CD4-positive, CD25-positive, alpha-beta regulatory T cell (primary cell): ENCODE data around the gene FGF12. TPM values are rescaled to one million over a fixed set of nuclear protein-coding genes. Genes with fewer than 3 reads are reported as not detected.

ENCODE experiments used
- ATAC-seq, 2 donors: fragments of 150-1000 bp; cut with Tn5 transposase; one replicate each; pipeline ENCODE4 v1.10.0; 2021; ENCODE audit warnings: low read depth in 2 of 2, moderate number of reproducible peaks in 2 of 2, moderate library complexity in 1 of 2
- DNase-seq, 3 donors: peaks; one replicate each; pipeline versions ENCODE4 v3.0.0 to v3.0.0-alpha.2; 2012 to 2022; ENCODE audit warnings: mixed read lengths in 1 of 3
- H3K27ac ChIP-seq: one replicate; pipeline ENCODE4 v1.7.0; 2013; ENCODE audit warnings: mild to moderate bottlenecking, low read length; ENCODE audit not compliant: insufficient read depth, poor library complexity, severe bottlenecking
- H3K27me3 ChIP-seq: one replicate; pipeline ENCODE4 v1.7.0; 2013; ENCODE audit warnings: low read length; ENCODE audit not compliant: control insufficient read depth, insufficient read depth
- H3K36me3 ChIP-seq: one replicate; pipeline ENCODE4 v1.7.0; 2013; ENCODE audit warnings: mild to moderate bottlenecking, low read length, moderate library complexity; ENCODE audit not compliant: control insufficient read depth, insufficient read depth
- H3K4me1 ChIP-seq: 2 replicates; pipeline ENCODE4 v1.7.0; 2013; ENCODE audit warnings: mild to moderate bottlenecking, low read length; ENCODE audit not compliant: insufficient read depth, control insufficient read depth, poor library complexity, severe bottlenecking
- H3K4me3 ChIP-seq: one replicate; pipeline ENCODE4 v1.7.0; 2013; ENCODE audit warnings: low read depth, mild to moderate bottlenecking, low read length, moderate library complexity
- H3K9me3 ChIP-seq, 2 experiments: 1 replicate in 1 of 2; 2 replicates in 1 of 2; pipeline ENCODE4 v1.7.0; 2013; ENCODE audit warnings: low read length in 2 of 2, mild to moderate bottlenecking in 1 of 2, moderate library complexity in 1 of 2; ENCODE audit not compliant: control insufficient read depth in 2 of 2
- H3K27ac Mint-ChIP-seq, 3 donors: one replicate each; pipeline ENCODE4 v1.8.0; 2020 to 2022; ENCODE audit warnings: mild to moderate bottlenecking in 3 of 3, mixed read lengths in 3 of 3, moderate library complexity in 2 of 3
- H3K27me3 Mint-ChIP-seq: one replicate; pipeline ENCODE4 v1.8.0; 2022; ENCODE audit warnings: mild to moderate bottlenecking, mixed read lengths
- H3K36me3 Mint-ChIP-seq: one replicate; pipeline ENCODE4 v1.8.0; 2020; ENCODE audit warnings: mixed read lengths
- H3K4me1 Mint-ChIP-seq, 4 donors: one replicate each; pipeline ENCODE4 v1.8.0; 2020 to 2022; ENCODE audit warnings: mixed read lengths in 4 of 4, mild to moderate bottlenecking in 1 of 4
- H3K4me3 Mint-ChIP-seq, 4 donors: one replicate each; pipeline ENCODE4 v1.8.0; 2020 to 2022; ENCODE audit warnings: mild to moderate bottlenecking in 4 of 4, mixed read lengths in 4 of 4, moderate library complexity in 3 of 4
- H3K9me3 Mint-ChIP-seq, 7 donors: one replicate each; pipeline ENCODE4 v1.8.0; 2020 to 2022; ENCODE audit warnings: mixed read lengths in 7 of 7, mild to moderate bottlenecking in 3 of 7, moderate library complexity in 2 of 7
- polyA plus RNA-seq, 4 donors: library from polyadenylated mRNA; unstranded; fragments of 300-500 nt; fragmentation: Illumina TruSeq; gene quantifications; one replicate each; pipeline ENCODE4 v1.2.3, GENCODE V29; 2021
- total RNA-seq: library from RNA; stranded (reverse); gene quantifications from one replicate; pipeline ENCODE4 v1.2.3, GENCODE V29; 2022

Gene FGF12
- total and polyA plus RNA-seq, 5 donors from 2014 or later: not detected

- no peaks in the 10 kb centered on the region for H3K9me3 ChIP-seq
- H3K36me3 Mint-ChIP-seq: no peaks in the 10 kb centered on the region
- no peaks in the 10 kb centered on the region for H3K4me1 ChIP-seq
- ATAC-seq: no peak
- no peaks in the 10 kb centered on the region for H3K4me1 Mint-ChIP-seq
- no peak for DNase-seq
- no peak overlapping the region for H3K27ac ChIP-seq
- peak overlapping the region in 1 of 4 donors; percentile 27 for H3K4me3 Mint-ChIP-seq
- H3K27me3 ChIP-seq: no peaks in the 10 kb centered on the region
- no peak overlapping the region for H3K4me3 ChIP-seq
- no peak overlapping the region for H3K27ac Mint-ChIP-seq
- H3K36me3 ChIP-seq: no peaks in the 10 kb centered on the region
- no peaks in the 10 kb centered on the region for H3K27me3 Mint-ChIP-seq
- peaks cover 0 to 9% (median 3%) of the 10 kb centered on the region in 7 donors for H3K9me3 Mint-ChIP-seq
Observed at GRCh38 chr3:192216067-192216466, 511.3 kb downstream of the FGF12 start.

- no peak overlapping the region for H3K4me3 ChIP-seq
- H3K27me3 Mint-ChIP-seq: no peaks in the 10 kb centered on the region
Observed at GRCh38 chr3:192212979-192213378, 514.4 kb downstream of the FGF12 start.

GRCh38 chr3:192212335-192212734 lies 515.0 kb downstream of the FGF12 start:
- no peaks in the 10 kb centered on the region for H3K4me1 ChIP-seq
- H3K27me3 ChIP-seq: no peaks in the 10 kb centered on the region
- no peak for DNase-seq
- no peak overlapping the region for H3K4me3 ChIP-seq
- Mint-ChIP-seq H3K4me1 (no peaks in the 10 kb centered on the region), H3K27me3 (no peaks in the 10 kb centered on the region), H3K27ac (no peak overlapping the region), H3K9me3 (peaks cover 0 to 7% (median 4%) of the 10 kb centered on the region in 7 donors), H3K36me3 (no peaks in the 10 kb centered on the region), H3K4me3 (no peak overlapping the region)
- H3K27ac ChIP-seq: no peak overlapping the region
- no peaks in the 10 kb centered on the region for H3K36me3 ChIP-seq
- H3K9me3 ChIP-seq: no peaks in the 10 kb centered on the region
- ATAC-seq: no peak

More at GRCh38 chr3:192212979-192213378, 514.4 kb downstream of the FGF12 start:
- Histone ChIP-seq H3K27me3 (no peaks in the 10 kb centered on the region), H3K27ac (no peak overlapping the region), H3K36me3 (no peaks in the 10 kb centered on the region), H3K9me3 (no peaks in the 10 kb centered on the region), H3K4me1 (no peaks in the 10 kb centered on the region)
- H3K36me3 Mint-ChIP-seq: no peaks in the 10 kb centered on the region
- H3K4me1 Mint-ChIP-seq: no peaks in the 10 kb centered on the region
- DNase-seq (no peak), ATAC-seq (no peak)
- H3K9me3 Mint-ChIP-seq: peaks cover 0 to 7% (median 4%) of the 10 kb centered on the region in 7 donors
- H3K27ac Mint-ChIP-seq: no peak overlapping the region
- H3K4me3 Mint-ChIP-seq: no peak overlapping the region

GRCh38 chr3:192207651-192208050 lies 519.7 kb downstream of the FGF12 start:
- Mint-ChIP-seq H3K9me3 (peaks cover 0 to 10% (median 3%) of the 10 kb centered on the region in 7 donors), H3K36me3 (no peaks in the 10 kb centered on the region)
- no peak for ATAC-seq

GRCh38 chr3:192207239-192207638 lies 520.1 kb downstream of the FGF12 start:
- no peak overlapping the region for H3K27ac ChIP-seq
- Mint-ChIP-seq H3K4me1 (no peaks in the 10 kb centered on the region), H3K4me3 (no peak overlapping the region), H3K27me3 (no peaks in the 10 kb centered on the region), H3K36me3 (no peaks in the 10 kb centered on the region), H3K9me3 (peaks cover 0 to 10% (median 3%) of the 10 kb centered on the region in 7 donors), H3K27ac (no peak overlapping the region)
- H3K4me1 ChIP-seq: no peaks in the 10 kb centered on the region
- H3K36me3 ChIP-seq: no peaks in the 10 kb centered on the region
- no peaks in the 10 kb centered on the region for H3K9me3 ChIP-seq
- ATAC-seq (no peak), DNase-seq (no peak)
- no peak overlapping the region for H3K4me3 ChIP-seq
- no peaks in the 10 kb centered on the region for H3K27me3 ChIP-seq

More at GRCh38 chr3:192207651-192208050, 519.7 kb downstream of the FGF12 start:
- no peaks in the 10 kb centered on the region for H3K36me3 ChIP-seq
- H3K27me3 ChIP-seq: no peaks in the 10 kb centered on the region
- Mint-ChIP-seq H3K27ac (no peak overlapping the region), H3K4me1 (no peaks in the 10 kb centered on the region), H3K4me3 (no peak overlapping the region), H3K27me3 (no peaks in the 10 kb centered on the region)
- no peaks in the 10 kb centered on the region for H3K4me1 ChIP-seq
- no peak overlapping the region for H3K27ac ChIP-seq
- no peak overlapping the region for H3K4me3 ChIP-seq
- no peak for DNase-seq
- no peaks in the 10 kb centered on the region for H3K9me3 ChIP-seq

- DNase-seq: no peak
- no peaks in the 10 kb centered on the region for H3K4me1 ChIP-seq
- Mint-ChIP-seq H3K9me3 (peaks cover 0 to 3% (median 0%) of the 10 kb centered on the region in 7 donors), H3K27ac (no peak overlapping the region), H3K27me3 (no peaks in the 10 kb centered on the region), H3K4me3 (no peak overlapping the region), H3K4me1 (no peaks in the 10 kb centered on the region), H3K36me3 (no peaks in the 10 kb centered on the region)
- H3K27me3 ChIP-seq: no peaks in the 10 kb centered on the region
- no peak for ATAC-seq
- H3K9me3 ChIP-seq: no peaks in the 10 kb centered on the region
- no peaks in the 10 kb centered on the region for H3K36me3 ChIP-seq
- H3K27ac ChIP-seq: no peak overlapping the region
- no peak overlapping the region for H3K4me3 ChIP-seq
Observed at GRCh38 chr3:192194085-192194484, 533.3 kb downstream of the FGF12 start.

- ATAC-seq (no peak), DNase-seq (peak in 1 of 3 donors; percentile 52)
- no peaks in the 10 kb centered on the region for H3K9me3 ChIP-seq
- H3K9me3 Mint-ChIP-seq: peaks cover 0 to 4% (median 0%) of the 10 kb centered on the region in 7 donors
- H3K4me1 ChIP-seq: no peaks in the 10 kb centered on the region
- no peaks in the 10 kb centered on the region for H3K36me3 ChIP-seq
- H3K4me3 ChIP-seq: no peak overlapping the region
- no peaks in the 10 kb centered on the region for H3K4me1 Mint-ChIP-seq
- H3K27me3 Mint-ChIP-seq: no peaks in the 10 kb centered on the region
- H3K36me3 Mint-ChIP-seq: no peaks in the 10 kb centered on the region
- no peaks in the 10 kb centered on the region for H3K27me3 ChIP-seq
- no peak overlapping the region for H3K27ac Mint-ChIP-seq
- no peak overlapping the region for H3K4me3 Mint-ChIP-seq
- H3K27ac ChIP-seq: no peak overlapping the region
Observed at GRCh38 chr3:192188218-192188835, 539.0 kb downstream of the FGF12 start.

- no peaks in the 10 kb centered on the region for H3K36me3 Mint-ChIP-seq
- Histone ChIP-seq H3K27me3 (no peaks in the 10 kb centered on the region), H3K27ac (no peak overlapping the region), H3K4me3 (no peak overlapping the region), H3K9me3 (no peaks in the 10 kb centered on the region), H3K4me1 (no peaks in the 10 kb centered on the region), H3K36me3 (no peaks in the 10 kb centered on the region)
- DNase-seq: no peak
- no peaks in the 10 kb centered on the region for H3K4me1 Mint-ChIP-seq
- peak overlapping the region in 2 of 4 donors; percentile 3 to 63 for H3K4me3 Mint-ChIP-seq
- no peaks in the 10 kb centered on the region for H3K27me3 Mint-ChIP-seq
- ATAC-seq: no peak
- H3K9me3 Mint-ChIP-seq: peaks cover 0 to 4% (median 0%) of the 10 kb centered on the region in 7 donors
- H3K27ac Mint-ChIP-seq: peak overlapping the region in 1 of 3 donors; percentile 30
Observed at GRCh38 chr3:192187485-192188051, 539.8 kb downstream of the FGF12 start.
